GM12878 (cell line): ENCODE measurements around the gene TEC.

ENCODE experiments used
- CTCF ChIP-seq, 3 experiments: IDR thresholded peaks in 2 of 3; conservative IDR thresholded peaks in 1 of 3; 2 replicates each; pipeline ENCODE4 v1.5.1; 2011; ENCODE audit warnings: low read depth in 3 of 3, low read length in 3 of 3, mild to moderate bottlenecking in 3 of 3, control low read depth in 2 of 3, moderate library complexity in 2 of 3, inconsistent platforms in 1 of 3, mixed read lengths in 1 of 3; ENCODE audit not compliant: control insufficient read depth in 2 of 3, insufficient read depth in 1 of 3; ENCODE audit errors: extremely low read depth in 1 of 3
- E2F8 ChIP-seq: fragments of 450-650 bp; IDR thresholded peaks from 2 replicates; pipeline ENCODE4 v1.6.1; 2018; ENCODE audit warnings: mild to moderate bottlenecking, low read depth, moderate library complexity; ENCODE audit not compliant: partially characterized antibody
- IKZF1 ChIP-seq: fragments of 450-650 bp; conservative IDR thresholded peaks from 2 replicates; pipeline ENCODE4 v1.6.1; 2017; ENCODE audit warnings: antibody characterized with exemption, mild to moderate bottlenecking
- JUNB ChIP-seq: IDR thresholded peaks from 2 replicates; pipeline ENCODE4 v1.6.1; 2016; ENCODE audit warnings: antibody characterized with exemption, mild to moderate bottlenecking
- NFXL1 ChIP-seq: fragments of 450-650 bp; IDR thresholded peaks from 2 replicates; pipeline ENCODE4 v1.6.1; 2017; ENCODE audit warnings: antibody characterized with exemption, mild to moderate bottlenecking, borderline replicate concordance
- NRF1 ChIP-seq: conservative IDR thresholded peaks from 2 replicates; pipeline ENCODE4 v1.6.1; 2011; ENCODE audit warnings: mild to moderate bottlenecking, low read depth, low read length, improper control_type of control experiment
- POLR2AphosphoS5 ChIP-seq: IDR thresholded peaks from 2 replicates; pipeline ENCODE4 v1.6.1; 2011; ENCODE audit warnings: mild to moderate bottlenecking, low read length, inconsistent platforms
- SMC3 ChIP-seq: IDR thresholded peaks from 2 replicates; pipeline ENCODE4 v1.6.1; 2011; ENCODE audit warnings: low read length, improper control_type of control experiment, borderline replicate concordance
- TCF12 ChIP-seq: IDR thresholded peaks from 2 replicates; pipeline ENCODE4 v1.6.1; 2011; ENCODE audit warnings: low read depth, mild to moderate bottlenecking, low read length
- ZNF24 ChIP-seq: fragments of 450-650 bp; IDR thresholded peaks from 2 replicates; pipeline ENCODE4 v1.6.1; 2017; ENCODE audit warnings: antibody characterized with exemption, mild to moderate bottlenecking

GRCh38 chr4:48129307-48130014 is 140.2 kb downstream of the TEC start:
- TF ChIP-seq NRF1: no peak
- TF ChIP-seq CTCF (IDR thresholded peaks at IDR 0.05 in 2 of 3, conservative IDR thresholded peaks at IDR 0.05 in 1 of 3; ENCODE audit: control insufficient read depth in 2 of 3, extremely low read depth in 1 of 3, insufficient read depth in 1 of 3, low read depth in 3 of 3, low read length in 3 of 3): peak in 2 of 3 experiments; percentile 14 to 20; a peak in 2 of 6 replicates
- TF ChIP-seq ZNF24: no peak
- no peak for TF ChIP-seq SMC3
- TF ChIP-seq POLR2AphosphoS5: no peak
- TF ChIP-seq E2F8: no peak
- peak; percentile 16; the same call in 1 of the 2 replicates for TF ChIP-seq IKZF1
- no peak for TF ChIP-seq NFXL1
- no peak for TF ChIP-seq TCF12
- TF ChIP-seq JUNB: no peak
